Lower leg skin (tissue), 4 donors: Measurements from ENCODE around the gene CSNK1G3. TPM values are rescaled to one million over a fixed set of nuclear protein-coding genes. Genes with fewer than 3 reads are reported as not detected.

ENCODE experiments used
- DNase-seq, 2 donors: peaks; one replicate each; pipeline ENCODE4 v3.0.0-alpha.2; 2019; ENCODE audit warnings: low spot score in 2 of 2
- H3K4me3 ChIP-seq: fragments of 200-600 bp; sonication (generic); 2 replicates; pipeline ENCODE4 v1.5.1; 2017; ENCODE audit warnings: mild to moderate bottlenecking, low read depth; ENCODE audit not compliant: poor library complexity, severe bottlenecking
- CTCF ChIP-seq, 3 donors: fragments of 450-650 bp; IDR thresholded peaks; one replicate each; pipeline ENCODE4 v1.5.1; 2016; ENCODE audit warnings: antibody characterized with exemption in 3 of 3, mild to moderate bottlenecking in 3 of 3, moderate library complexity in 2 of 3
- POLR2A ChIP-seq, 2 donors: fragments of 450-650 bp; IDR thresholded peaks; one replicate each; pipeline ENCODE4 v1.6.1; 2016 to 2017; ENCODE audit warnings: antibody characterized with exemption in 2 of 2, mild to moderate bottlenecking in 1 of 2, moderate library complexity in 1 of 2
- WGBS, 2 donors: methylation state at CpG; one replicate each; pipeline ENCODE4 v1.1.5; 2018; 5-methylcytosine and 5-hydroxymethylcytosine counted together
- intact Hi-C: fragments of 100-400 bp; cut with DNase I; formaldehyde crosslinking; loops from one replicate; pipeline ENCODE4 v1.15.0; 2023; ENCODE audit warnings: low total_unique reads
- total RNA-seq, 4 donors: library from RNA; depleted of rRNA; stranded (reverse); fragments of >200 nt; gene quantifications; one replicate each; pipeline ENCODE4 v1.1.0, GENCODE V29; 2016

The CSNK1G3 gene
- total RNA-seq, 4 donors from 2014 or later: 21.5 to 32.8 (median 25.1) TPM

- WGBS, 2 donors: 69 to 74% methylated on average over 8 of the region's 8 CpGs
- no peak for DNase-seq
- no peak overlapping the region for H3K4me3 ChIP-seq
- intact Hi-C loops: no loop called here
- no peak for TF ChIP-seq CTCF (IDR thresholded peaks at IDR 0.05)
- TF ChIP-seq POLR2A (IDR thresholded peaks at IDR 0.05): no peak
These were observed 26.9 kb downstream of the CSNK1G3 start for GRCh38 chr5:123538670-123539459.

GRCh38 chr5:123540534-123540933, 28.6 kb downstream of the CSNK1G3 start:
- intact Hi-C loops: no loop called here

GRCh38 chr5:123543438-123543837, 31.5 kb downstream of the CSNK1G3 start:
- H3K4me3 ChIP-seq: no peak overlapping the region
- TF ChIP-seq POLR2A (IDR thresholded peaks at IDR 0.05) (no peak), CTCF (IDR thresholded peaks at IDR 0.05) (no peak)
- WGBS, 2 donors: 93 to 100% methylated on average over 3 of the region's 3 CpGs
- intact Hi-C loops: no loop called here
- DNase-seq: no peak

More at GRCh38 chr5:123540534-123540933, 28.6 kb downstream of the CSNK1G3 start:
- 90 to 94% methylated on average over 7 of the region's 7 CpGs for WGBS, 2 donors
- TF ChIP-seq POLR2A (IDR thresholded peaks at IDR 0.05) (no peak), CTCF (IDR thresholded peaks at IDR 0.05) (no peak)
- no peak for DNase-seq
- no peak overlapping the region for H3K4me3 ChIP-seq

GRCh38 chr5:123545506-123545905, 33.5 kb downstream of the CSNK1G3 start:
- TF ChIP-seq POLR2A (IDR thresholded peaks at IDR 0.05): no peak
- no peak for TF ChIP-seq CTCF (IDR thresholded peaks at IDR 0.05)

GRCh38 chr5:123546657-123547056, 34.7 kb downstream of the CSNK1G3 start:
- no peak overlapping the region for H3K4me3 ChIP-seq
- DNase-seq: no peak
- WGBS, 2 donors: 100% methylated on average over 1 of the region's 1 CpG
- TF ChIP-seq POLR2A (IDR thresholded peaks at IDR 0.05) (no peak), CTCF (IDR thresholded peaks at IDR 0.05) (no peak)
- intact Hi-C loops: no loop called here

More at GRCh38 chr5:123545506-123545905, 33.5 kb downstream of the CSNK1G3 start:
- intact Hi-C loops: no loop called here
- no peak overlapping the region for H3K4me3 ChIP-seq
- no peak for DNase-seq
- WGBS, 2 donors: 89 to 92% methylated on average over 7 of the region's 7 CpGs
